K562 (cell line): ENCODE results near the gene LY6G6C. TPM values are rescaled to one million over a fixed set of nuclear protein-coding genes. Genes with fewer than 3 reads are reported as not detected.
A peak's percentile ranks its signal among the peaks of the same experiment; 100 is the strongest.

Experiments used
- ARID2 ChIP-seq: fragments of 450-650 bp; IDR thresholded peaks from 2 replicates; pipeline ENCODE4 v1.6.1; 2017; ENCODE audit warnings: antibody characterized with exemption, mild to moderate bottlenecking
- ARID4B ChIP-seq: sonication (generic); formaldehyde crosslinking; IDR thresholded peaks from 2 replicates; pipeline ENCODE4 v1.8.0; 2022; ENCODE audit warnings: mild to moderate bottlenecking, missing genetic modification reagents
- CBX1 ChIP-seq: sonication (generic); IDR thresholded peaks from 2 replicates; pipeline ENCODE4 v1.6.1; 2016; ENCODE audit warnings: antibody characterized with exemption, low read depth, mild to moderate bottlenecking
- CREB3 ChIP-seq: fragments of 450-650 bp; conservative IDR thresholded peaks from 2 replicates; pipeline ENCODE4 v1.6.1; 2016; ENCODE audit warnings: missing genetic modification characterization, low read depth, mild to moderate bottlenecking, missing compliant biosample characterization, moderate library complexity
- ILK ChIP-seq: fragments of 450-650 bp; IDR thresholded peaks from 2 replicates; pipeline ENCODE4 v1.6.1; 2016; ENCODE audit warnings: missing genetic modification characterization, low read depth, mild to moderate bottlenecking, missing compliant biosample characterization, moderate library complexity, borderline replicate concordance
- MCM5 ChIP-seq: fragments of 450-650 bp; IDR thresholded peaks from 2 replicates; pipeline ENCODE4 v1.6.1; 2016; ENCODE audit warnings: low read depth
- NEUROD1 ChIP-seq: fragments of 150-350 bp; IDR thresholded peaks from 2 replicates; pipeline ENCODE4 v1.6.1; 2014; ENCODE audit warnings: borderline replicate concordance, low read length, low read depth; ENCODE audit not compliant: partially characterized antibody
- NFRKB ChIP-seq: fragments of 450-650 bp; IDR thresholded peaks from 2 replicates; pipeline ENCODE4 v1.6.1; 2016; ENCODE audit warnings: low read depth
- NR3C1 ChIP-seq: sonication (generic); formaldehyde crosslinking; IDR thresholded peaks from 2 replicates; pipeline ENCODE4 v1.8.1; 2022; ENCODE audit warnings: missing genetic modification reagents
- POLR3G ChIP-seq: IDR thresholded peaks from 2 replicates; pipeline ENCODE4 v1.6.1; 2011; ENCODE audit not compliant: insufficient read length, insufficient replicate concordance; ENCODE audit errors: extremely low read depth
- TCF15 ChIP-seq: fragments of 250-450 bp; sonication (Bioruptor Pico); IDR thresholded peaks from 2 replicates; pipeline ENCODE4 v1.8.0; 2022; ENCODE audit warnings: moderate library complexity, mild to moderate bottlenecking, inconsistent platforms
- TEAD4 ChIP-seq, 2 experiments: sonication (generic) in 1 of 2; formaldehyde crosslinking in 1 of 2; IDR thresholded peaks; 2 replicates each; pipeline versions ENCODE4 v1.6.1 to v1.8.0; 2012 to 2022; ENCODE audit warnings: borderline replicate concordance in 1 of 2, inconsistent platforms in 1 of 2, low read length in 1 of 2, mild to moderate bottlenecking in 1 of 2, missing genetic modification reagents in 1 of 2
- ZFP36 ChIP-seq: fragments of 150-350 bp; IDR thresholded peaks from 2 replicates; pipeline ENCODE4 v1.6.1; 2018; ENCODE audit warnings: low read length, low read depth; ENCODE audit not compliant: partially characterized antibody
- ZNF354B ChIP-seq: fragments of 250-450 bp; sonication (Bioruptor Pico); IDR thresholded peaks from 2 replicates; pipeline ENCODE4 v1.4.0; 2020
- ZNF592 ChIP-seq: fragments of 450-650 bp; IDR thresholded peaks from 2 replicates; pipeline ENCODE4 v1.6.1; 2017; ENCODE audit warnings: antibody characterized with exemption, mild to moderate bottlenecking
- polyA plus RNA-seq, 8 experiments: library from polyadenylated mRNA; depleted of rRNA in 4 of 8; stranded (reverse) in 5 of 8; unstranded in 3 of 8; fragments of >200 nt; fragmentation: Nextera tagmentation in 2 of 8; fragmentation: Illumina TruSeq in 1 of 8; extraction: Ambion mirVana in 2 of 8; extraction: Trizol in 1 of 8; gene quantifications; 2 replicates each; pipeline versions ENCODE4 v1.2.1 to v1.2.3, GENCODE V29; 2011 to 2014; ENCODE audit warnings: inconsistent platforms in 1 of 8, missing spikeins in 1 of 8
- total RNA-seq, 7 experiments: library from RNA; depleted of rRNA in 6 of 7; stranded (reverse); fragments of >200 nt in 6 of 7; fragmentation: Illumina TruSeq in 2 of 7; extraction: Trizol in 2 of 7; gene quantifications; 2 replicates each; pipeline versions ENCODE4 v1.2.1 to v1.2.3, GENCODE V29; 2011 to 2021; ENCODE audit warnings: low replicate concordance in 1 of 7

Gene LY6G6C
- total and polyA plus RNA-seq, 9 of the 15 experiments (the other 6 are each of a cell fraction or from before 2014, with no cell fraction given) = 0.06 to 0.20 TPM; not detected in 7

GRCh38 chr6:31702819-31703716 is 18.5 kb downstream of the LY6G6C start, which contains the start of gene ABHD16A (continued):
- TF ChIP-seq ZNF592 (peak; percentile 82), TEAD4 (IDR thresholded peaks at IDR 0.05; ENCODE audit: low read length) (peak; percentile 63; the same call in 1 of the 2 replicates), TEAD4 (CRISPR knock-in tag; IDR thresholded peaks at IDR 0.05; ENCODE audit: borderline replicate concordance) (no peak), NEUROD1 (peak; percentile 93), ZFP36 (no peak), ZNF354B (CRISPR knock-in tag) (no peak), POLR3G (no peak), CREB3 (tag) (no peak; the same call in 1 of the 2 replicates), ARID2 (peak; percentile 67), ARID4B (CRISPR knock-in tag) (peak; percentile 94), MCM5 (no peak), NR3C1 (CRISPR knock-in tag) (no peak), TCF15 (no peak), CBX1 (peak; percentile 55; the same call in 1 of the 2 replicates), NFRKB (peak; percentile 80), ILK (tag) (no peak)
